ENCODE data around the gene ZNF611. TPM values are rescaled to one million over a fixed set of nuclear protein-coding genes. Genes with fewer than 3 reads are reported as not detected.
"Not testable (repeated sequence)": the region's sequence is repeated elsewhere in the genome, so short reads cannot be mapped to it uniquely, and the experiment has no call there.

The ZNF611 gene
- total RNA-seq, 1 donor from 2014 or later: 7.0 TPM

GRCh38 chr19:52688335-52688734 is 46.5 kb downstream of the ZNF611 start:
- no peak overlapping the region for H3K27ac ChIP-seq (replicated peaks)
- intact Hi-C loops (cut with micrococcal nuclease): no loop called here
- TF ChIP-seq, protein P1, sequence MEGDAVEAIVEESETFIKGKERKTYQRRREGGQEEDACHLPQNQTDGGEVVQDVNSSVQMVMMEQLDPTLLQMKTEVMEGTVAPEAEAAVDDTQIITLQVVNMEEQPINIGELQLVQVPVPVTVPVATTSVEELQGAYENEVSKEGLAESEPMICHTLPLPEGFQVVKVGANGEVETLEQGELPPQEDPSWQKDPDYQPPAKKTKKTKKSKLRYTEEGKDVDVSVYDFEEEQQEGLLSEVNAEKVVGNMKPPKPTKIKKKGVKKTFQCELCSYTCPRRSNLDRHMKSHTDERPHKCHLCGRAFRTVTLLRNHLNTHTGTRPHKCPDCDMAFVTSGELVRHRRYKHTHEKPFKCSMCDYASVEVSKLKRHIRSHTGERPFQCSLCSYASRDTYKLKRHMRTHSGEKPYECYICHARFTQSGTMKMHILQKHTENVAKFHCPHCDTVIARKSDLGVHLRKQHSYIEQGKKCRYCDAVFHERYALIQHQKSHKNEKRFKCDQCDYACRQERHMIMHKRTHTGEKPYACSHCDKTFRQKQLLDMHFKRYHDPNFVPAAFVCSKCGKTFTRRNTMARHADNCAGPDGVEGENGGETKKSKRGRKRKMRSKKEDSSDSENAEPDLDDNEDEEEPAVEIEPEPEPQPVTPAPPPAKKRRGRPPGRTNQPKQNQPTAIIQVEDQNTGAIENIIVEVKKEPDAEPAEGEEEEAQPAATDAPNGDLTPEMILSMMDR (IDR thresholded peaks at IDR 0.05; ENCODE audit: borderline replicate concordance): no peak

GRCh38 chr19:52687684-52688083 is 47.2 kb downstream of the ZNF611 start:
- H3K4me1 ChIP-seq: peaks cover 25% of the 10 kb centered on the region
- intact Hi-C loops (cut with micrococcal nuclease): no loop called here

More at GRCh38 chr19:52688335-52688734, 46.5 kb downstream of the ZNF611 start:
- no peaks in the 10 kb centered on the region for H3K27me3 ChIP-seq (ENCODE audit: low read depth)
- no peak for DNase-seq
- peaks cover 6% of the 10 kb centered on the region for H3K36me3 ChIP-seq
- H3K9me3 ChIP-seq (replicated peaks): no peaks in the 10 kb centered on the region
- H3K4me1 ChIP-seq: peaks cover 25% of the 10 kb centered on the region
- H3K4me3 ChIP-seq: no peak overlapping the region

GRCh38 chr19:52685811-52686210 is 49.0 kb downstream of the ZNF611 start:
- TF ChIP-seq, protein P1 (IDR thresholded peaks at IDR 0.05; ENCODE audit: borderline replicate concordance): no peak
- Histone ChIP-seq H3K4me1 (peaks cover 17% of the 10 kb centered on the region), H3K4me3 (no peak overlapping the region), H3K36me3 (peaks cover 6% of the 10 kb centered on the region), H3K27me3 (ENCODE audit: low read depth) (no peaks in the 10 kb centered on the region), H3K9me3 (replicated peaks) (no peaks in the 10 kb centered on the region), H3K27ac (replicated peaks) (no peak overlapping the region)
- no peak for DNase-seq
- intact Hi-C loops (cut with micrococcal nuclease): no loop called here

More at GRCh38 chr19:52687684-52688083, 47.2 kb downstream of the ZNF611 start:
- Histone ChIP-seq H3K4me3 (no peak overlapping the region), H3K27ac (replicated peaks) (no peak overlapping the region), H3K27me3 (ENCODE audit: low read depth) (no peaks in the 10 kb centered on the region), H3K9me3 (replicated peaks) (no peaks in the 10 kb centered on the region), H3K36me3 (peaks cover 6% of the 10 kb centered on the region)
- TF ChIP-seq, protein P1 (IDR thresholded peaks at IDR 0.05; ENCODE audit: borderline replicate concordance): no peak
- DNase-seq: no peak

- H3K27ac ChIP-seq (replicated peaks); H3K4me3 ChIP-seq; H3K9me3 ChIP-seq (replicated peaks); H3K27me3 ChIP-seq (ENCODE audit: low read depth); H3K36me3 ChIP-seq; H3K4me1 ChIP-seq; DNase-seq; intact Hi-C loops (cut with micrococcal nuclease): not testable (repeated sequence)
Observed at GRCh38 chr19:52681216-52681615, 53.6 kb downstream of the ZNF611 start.

GRCh38 chr19:52679598-52679997 is 55.2 kb downstream of the ZNF611 start:
- DNase-seq: no peak
- TF ChIP-seq, protein P1 (IDR thresholded peaks at IDR 0.05; ENCODE audit: borderline replicate concordance): no peak
- Histone ChIP-seq H3K27ac (replicated peaks) (no peak overlapping the region), H3K27me3 (ENCODE audit: low read depth) (no peaks in the 10 kb centered on the region), H3K9me3 (replicated peaks) (no peaks in the 10 kb centered on the region), H3K4me1 (no peaks in the 10 kb centered on the region), H3K4me3 (no peak overlapping the region), H3K36me3 (peaks cover 6% of the 10 kb centered on the region)
- intact Hi-C loops (cut with micrococcal nuclease): no loop called here

DNA sequence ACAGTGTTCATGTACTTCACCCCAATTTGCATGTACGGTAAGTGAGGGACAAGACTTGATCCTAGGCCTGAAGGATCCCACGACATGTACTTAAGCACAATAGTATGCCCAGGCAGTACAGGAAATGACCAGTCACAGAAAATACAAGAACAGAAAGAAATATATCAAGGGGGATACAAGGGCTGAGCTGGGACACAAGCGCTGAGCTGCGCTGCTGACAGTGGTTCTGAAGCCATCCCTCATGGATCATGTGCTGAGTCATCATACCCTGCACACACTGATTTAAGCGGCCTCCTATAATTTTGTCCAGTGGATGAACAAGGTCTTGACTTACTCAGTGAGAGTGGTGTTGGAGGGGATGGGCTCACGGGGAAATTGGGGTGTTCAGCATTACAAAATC is 59.6 kb downstream of the ZNF611 start:
- H3K27me3 ChIP-seq (ENCODE audit: low read depth); H3K27ac ChIP-seq (replicated peaks); DNase-seq; H3K4me3 ChIP-seq; H3K9me3 ChIP-seq (replicated peaks); H3K36me3 ChIP-seq; intact Hi-C loops (cut with micrococcal nuclease); H3K4me1 ChIP-seq: not testable (repeated sequence)

DNA sequence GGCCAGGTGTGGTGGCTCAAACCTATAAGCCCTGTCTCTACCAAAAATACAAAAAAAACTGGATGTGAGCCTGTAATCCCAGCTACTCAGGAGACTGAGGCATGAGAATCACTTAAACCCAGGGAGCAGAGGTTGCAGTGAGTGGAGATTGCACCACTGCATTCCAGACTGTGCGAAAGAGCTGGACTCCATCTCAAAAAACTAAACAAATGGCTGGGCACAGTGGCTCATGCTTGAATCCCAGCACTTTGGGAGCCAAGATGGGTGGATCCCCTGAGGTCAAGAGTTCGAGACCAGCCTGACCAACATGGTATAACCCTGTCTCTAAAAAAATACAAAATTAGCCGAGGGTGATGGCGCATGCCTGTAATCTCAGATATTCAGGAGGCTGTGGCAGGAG is 61.8 kb downstream of the ZNF611 start:
- Histone ChIP-seq H3K4me1 (no peaks in the 10 kb centered on the region), H3K4me3 (no peak overlapping the region), H3K27me3 (ENCODE audit: low read depth) (no peaks in the 10 kb centered on the region), H3K36me3 (peaks cover 6% of the 10 kb centered on the region), H3K27ac (replicated peaks) (no peak overlapping the region), H3K9me3 (replicated peaks) (no peaks in the 10 kb centered on the region)
- intact Hi-C loops (cut with micrococcal nuclease): no loop called here
- TF ChIP-seq, protein P1 (IDR thresholded peaks at IDR 0.05; ENCODE audit: borderline replicate concordance): no peak
- DNase-seq: no peak
